GM23338 (cell line): Measurements from ENCODE around the gene PRTFDC1.

ENCODE experiments used
- CREB1 ChIP-seq: fragments of 250-450 bp; sonication (Bioruptor Pico); IDR thresholded peaks from 2 replicates; pipeline ENCODE4 v1.5.0; 2020; ENCODE audit warnings: low read depth, mild to moderate bottlenecking, moderate library complexity
- CTCF ChIP-seq, 2 experiments: fragments of 200-600 bp in 1 of 2; sonication (generic) in 1 of 2; conservative IDR thresholded peaks; 2 replicates each; pipeline versions ENCODE4 v1.5.1 to v1.6.1; 2016 to 2017; ENCODE audit warnings: antibody characterized with exemption in 2 of 2, low read depth in 2 of 2, mild to moderate bottlenecking in 2 of 2, moderate library complexity in 1 of 2
- ETS1 ChIP-seq: IDR thresholded peaks from 2 replicates; pipeline ENCODE4 v1.6.1; 2016; ENCODE audit warnings: antibody characterized with exemption
- EZH2 ChIP-seq: fragments of 200-600 bp; sonication (generic); IDR thresholded peaks from one replicate; pipeline ENCODE4 v1.8.0; 2017; ENCODE audit warnings: antibody characterized with exemption, mild to moderate bottlenecking, low read depth; ENCODE audit not compliant: unreplicated experiment
- EZH2phosphoT487 ChIP-seq: fragments of 200-600 bp; sonication (generic); IDR thresholded peaks from one replicate; pipeline ENCODE4 v1.8.1; 2018; ENCODE audit warnings: antibody characterized with exemption; ENCODE audit not compliant: unreplicated experiment
- JUNB ChIP-seq: IDR thresholded peaks from one replicate; pipeline ENCODE4 v1.6.1; 2016; ENCODE audit warnings: antibody characterized with exemption; ENCODE audit not compliant: unreplicated experiment
- POLR2AphosphoS5 ChIP-seq: IDR thresholded peaks from 2 replicates; pipeline ENCODE4 v1.6.1; 2016; ENCODE audit warnings: antibody characterized with exemption, low read depth
- REST ChIP-seq: IDR thresholded peaks from one replicate; pipeline ENCODE4 v1.6.1; 2018; ENCODE audit warnings: antibody characterized with exemption; ENCODE audit not compliant: unreplicated experiment
- STAT1 ChIP-seq: IDR thresholded peaks from one replicate; pipeline ENCODE4 v1.6.1; 2016; ENCODE audit warnings: antibody characterized with exemption; ENCODE audit not compliant: unreplicated experiment
- ZNF114 ChIP-seq: fragments of 250-450 bp; sonication (Bioruptor Pico); IDR thresholded peaks from 2 replicates; pipeline ENCODE4 v1.5.0; 2020; ENCODE audit warnings: mild to moderate bottlenecking, moderate library complexity
- ZNF331 ChIP-seq: fragments of 250-450 bp; sonication (Bioruptor Pico); IDR thresholded peaks from 2 replicates; pipeline ENCODE4 v1.5.0; 2020; ENCODE audit warnings: low read depth, mild to moderate bottlenecking, moderate library complexity

GRCh38 chr10:24928163-24928562 is 24.2 kb downstream of the PRTFDC1 start:
- TF ChIP-seq CTCF (conservative IDR thresholded peaks at IDR 0.05; ENCODE audit: low read depth in 2 of 2) = no peak
- no peak for TF ChIP-seq JUNB
- TF ChIP-seq CREB1 (CRISPR knock-in tag) = no peak
- TF ChIP-seq ZNF331 (CRISPR knock-in tag) = no peak
- TF ChIP-seq EZH2 = no peak
- no peak for TF ChIP-seq EZH2phosphoT487
- TF ChIP-seq STAT1 = no peak
- no peak for TF ChIP-seq POLR2AphosphoS5
- TF ChIP-seq REST = no peak
- TF ChIP-seq ZNF114 (CRISPR knock-in tag) = no peak
- no peak for TF ChIP-seq ETS1
